Heart right ventricle (tissue), 16 donors: ENCODE measurements around the gene PDE11A. TPM values are rescaled to one million over a fixed set of nuclear protein-coding genes. Genes with fewer than 3 reads are reported as not detected.

Source experiments
- ATAC-seq, 8 donors: fragments of 200-7000 bp; cut with Tn5 transposase; one replicate each; pipeline ENCODE4 v1.9.1; 2020; ENCODE audit warnings: mild to moderate bottlenecking in 8 of 8, moderate library complexity in 8 of 8, moderate number of reproducible peaks in 1 of 8
- DNase-seq, 2 donors: peaks; one replicate each; pipeline ENCODE4 v3.0.0-alpha.2; 2020
- H3K27ac ChIP-seq, 10 donors: fragments of 200-600 bp; sonication (generic) in 2 of 10; one replicate each; pipeline versions ENCODE4 v1.5.0 to v1.8.0; 2020 to 2022; ENCODE audit warnings: mild to moderate bottlenecking in 3 of 10
- H3K27me3 ChIP-seq, 7 donors: fragments of 200-600 bp; one replicate each; pipeline ENCODE4 v1.8.0; 2021 to 2022; ENCODE audit warnings: mild to moderate bottlenecking in 2 of 7
- H3K36me3 ChIP-seq, 9 donors: fragments of 200-600 bp; sonication (generic) in 1 of 9; one replicate each; pipeline versions ENCODE4 v1.5.0 to v1.8.0; 2020 to 2022; ENCODE audit warnings: mild to moderate bottlenecking in 2 of 9
- H3K4me1 ChIP-seq, 9 donors: fragments of 200-600 bp; sonication (generic) in 1 of 9; one replicate each; pipeline versions ENCODE4 v1.5.0 to v1.8.0; 2020 to 2022; ENCODE audit warnings: mild to moderate bottlenecking in 4 of 9
- H3K4me3 ChIP-seq, 10 donors: fragments of 200-600 bp; sonication (generic) in 2 of 10; one replicate each; pipeline versions ENCODE4 v1.5.0 to v1.8.0; 2020 to 2022; ENCODE audit warnings: mild to moderate bottlenecking in 7 of 10, moderate library complexity in 2 of 10
- H3K9me3 ChIP-seq, 11 donors: fragments of 200-600 bp in 10 of 11; sonication (generic) in 2 of 11; one replicate each; pipeline versions ENCODE4 v1.5.0 to v1.8.0; 2013 to 2022; ENCODE audit warnings: mild to moderate bottlenecking in 2 of 11, control low read depth in 1 of 11, moderate library complexity in 1 of 11
- CTCF ChIP-seq, 9 donors: fragments of 200-600 bp; sonication (generic) in 2 of 9; IDR thresholded peaks; one replicate each; pipeline versions ENCODE4 v1.5.0 to v1.8.0; 2021 to 2022; ENCODE audit warnings: antibody characterized with exemption in 9 of 9, mild to moderate bottlenecking in 5 of 9, moderate library complexity in 1 of 9
- WGBS, 2 donors: extraction: QIAGEN DNeasy Blood & Tissue Kit; methylation state at CpG; one replicate each; pipeline ENCODE4 v1.1.7; 2013; ENCODE audit warnings: inconsistent platforms in 1 of 2; 5-methylcytosine and 5-hydroxymethylcytosine counted together
- intact Hi-C, 10 donors: fragments of 100-400 bp; cut with DNase I; formaldehyde crosslinking; loops; one replicate each; pipeline versions ENCODE4 v1.11.1 to v1.14.2; 2022
- polyA plus RNA-seq, 2 donors: library from polyadenylated mRNA; stranded (reverse); fragments of 200-250 nt; gene quantifications; one replicate each; pipeline ENCODE4 v1.2.3, GENCODE V29; 2013
- total RNA-seq, 10 donors: library from RNA; stranded (reverse); fragmentation: NEBNext Ultra II Directional in 3 of 10; extraction: Animal tissue kit (Norgen Biotek cat#: 25700) in 3 of 10; gene quantifications; one replicate each; pipeline versions ENCODE4 v1.2.1 to v1.2.4, GENCODE V29; 2021 to 2023
- donor health status: Arrhythmogenic right ventricular cardiomyopathy.
- donor health status: ischemic (EF 13 %, LVEDD 7.1; RV severe dilation, severe dysfunction).
- donor health status: healthy with polysubstance abuse.
- donor health status: DM: no; HTN: yes; CAD: no.
- donor health status: DM: no; HTN: no; CAD: no.
- donor health status: ischemic (EF 25% LVEDD 6.9; RV normal size, moderate dysfunction).
- donor health status: ischemic (EF 25% LVEDD 5.7; RV mildly dilated, moderate dysfunction).
- donor health status: healthy.
- donor health status: DM: yes; HTN: yes; CAD: no.
- donor health status: Ischemic cardiomyopathy.
- donor health status: ischemic (EF 35%, LVEDD 5.7; RV mildly dilated, moderate dysfunction).
- donor health status: nonischemic (EF 11% LVEDD 7.7; RV severe dilation, severe dysfunction).
- donor health status: DM: yes; HTN: yes; CAD: no.
- donor health status: PGD.
- donor health status: ischemic (EF 29% LVEDD 5.4; RV normal size, mild dysfunction).
- donor health status: nonischemic (EF 23%, LVEDD 6.1; RV moderate dilation, normal function).

Gene PDE11A
- total and polyA plus RNA-seq, 12 donors: 0.12 to 6.4 (median 1.1) TPM

- ATAC-seq: no peak
- DNase-seq: no peak
- peaks cover 0 to 16% (median 9%) of the 10 kb centered on the region in 9 donors for H3K4me1 ChIP-seq
- no peak for TF ChIP-seq CTCF (IDR thresholded peaks at IDR 0.05)
- WGBS, 2 donors: 80 to 83% methylated on average over 8 of the region's 8 CpGs
- H3K36me3 ChIP-seq: no peaks in the 10 kb centered on the region
- no peak overlapping the region for H3K4me3 ChIP-seq
- intact Hi-C loops: loop anchor here in 2 of 10 donors (5.0 kb wide), 1 partner anchor 277 kb away; no protein-coding TSS in a partner anchor
- H3K27me3 ChIP-seq: peaks cover 0 to 41% (median 13%) of the 10 kb centered on the region in 7 donors
- peaks cover 0 to 5% (median 0%) of the 10 kb centered on the region in 11 donors for H3K9me3 ChIP-seq
- no peak overlapping the region for H3K27ac ChIP-seq
These were observed 1.8 kb upstream of the PDE11A start for GRCh38 chr2:178074123-178075005.

- no peak for DNase-seq
- TF ChIP-seq CTCF (IDR thresholded peaks at IDR 0.05): no peak
- peak in 5 of 8 donors; percentile 5 to 62 (median 14) for ATAC-seq
- WGBS, 2 donors: 81 to 86% methylated on average over 11 of the region's 11 CpGs
- intact Hi-C loops: loop anchor here in 2 of 10 donors (5.0 kb wide), 1 partner anchor 275 kb away; no protein-coding TSS in a partner anchor
- peaks cover 0 to 16% (median 9%) of the 10 kb centered on the region in 9 donors for H3K4me1 ChIP-seq
- H3K36me3 ChIP-seq: no peaks in the 10 kb centered on the region
- no peaks in the 10 kb centered on the region for H3K9me3 ChIP-seq
- no peak overlapping the region for H3K27ac ChIP-seq
- H3K4me3 ChIP-seq: peak overlapping the region in 8 of 10 donors; percentile 34 to 57 (median 53)
- peaks cover 0 to 41% (median 13%) of the 10 kb centered on the region in 7 donors for H3K27me3 ChIP-seq
These were observed 586 bp downstream of the PDE11A start for GRCh38 chr2:178072000-178072382.

- peaks cover 0 to 16% (median 9%) of the 10 kb centered on the region in 9 donors for H3K4me1 ChIP-seq
- intact Hi-C loops: loop anchor here in 2 of 10 donors (5.0 kb wide), 1 partner anchor 274 kb away; no protein-coding TSS in a partner anchor
- no peak for TF ChIP-seq CTCF (IDR thresholded peaks at IDR 0.05)
- peaks cover 0 to 41% (median 13%) of the 10 kb centered on the region in 7 donors for H3K27me3 ChIP-seq
- H3K4me3 ChIP-seq: no peak overlapping the region
- no peak overlapping the region for H3K27ac ChIP-seq
- no peaks in the 10 kb centered on the region for H3K9me3 ChIP-seq
- 53 to 56% methylated on average over 2 of the region's 2 CpGs for WGBS, 2 donors
- ATAC-seq (no peak), DNase-seq (no peak)
- H3K36me3 ChIP-seq: no peaks in the 10 kb centered on the region
These were observed 1.8 kb downstream of the PDE11A start for GRCh38 chr2:178070824-178071223.

- peaks cover 0 to 16% (median 9%) of the 10 kb centered on the region in 9 donors for H3K4me1 ChIP-seq
- ATAC-seq (no peak), DNase-seq (no peak)
- peaks cover 0 to 35% (median 13%) of the 10 kb centered on the region in 7 donors for H3K27me3 ChIP-seq
- peak in 3 of 9 donors; percentile 19 to 28 (median 19) for TF ChIP-seq CTCF (IDR thresholded peaks at IDR 0.05)
- no peaks in the 10 kb centered on the region for H3K36me3 ChIP-seq
- H3K4me3 ChIP-seq: no peak overlapping the region
- no peaks in the 10 kb centered on the region for H3K9me3 ChIP-seq
- no peak overlapping the region for H3K27ac ChIP-seq
- 58 to 73% methylated on average over 1 of the region's 1 CpG for WGBS, 2 donors
- intact Hi-C loops: loop anchor here in 1 of 10 donors (10.0 kb wide), 1 partner anchor 265 kb away; no protein-coding TSS in a partner anchor
These were observed 3.0 kb downstream of the PDE11A start for GRCh38 chr2:178069551-178069950.
